Spleen (tissue), 7 donors: Measurements from ENCODE around the gene LSM14A.

Source experiments
- POLR2A ChIP-seq, 3 donors: fragments of 450-650 bp; IDR thresholded peaks; one replicate each; pipeline ENCODE4 v1.5.1; 2017; ENCODE audit warnings: antibody characterized with exemption in 3 of 3, mild to moderate bottlenecking in 1 of 3
- POLR2AphosphoS5 ChIP-seq, 3 donors: sonication (generic); formaldehyde crosslinking; IDR thresholded peaks; one replicate each; pipeline ENCODE4 v1.5.1; 2017; ENCODE audit warnings: antibody characterized with exemption in 3 of 3
- TF ChIP-seq, protein P1 (sequence below), 11 experiments: fragments of 200-600 bp in 7 of 11; fragments of 450-650 bp in 4 of 11; sonication (generic) in 4 of 11; IDR thresholded peaks in 8 of 11; conservative IDR thresholded peaks in 3 of 11; 1 replicate in 7 of 11; 2 replicates in 4 of 11; pipeline versions ENCODE4 v1.4.0 to v1.8.0; 2016 to 2021; ENCODE audit warnings: antibody characterized with exemption in 11 of 11, inconsistent platforms in 4 of 11, mild to moderate bottlenecking in 1 of 11
- donor health status: DM: no; HTN: no; CAD: no; lungs with moderate emphysema.
- donor health status: DM: no; HTN: no; CAD: no.
- donor health status: DM: no; HTN: no; CAD: no.

DNA sequence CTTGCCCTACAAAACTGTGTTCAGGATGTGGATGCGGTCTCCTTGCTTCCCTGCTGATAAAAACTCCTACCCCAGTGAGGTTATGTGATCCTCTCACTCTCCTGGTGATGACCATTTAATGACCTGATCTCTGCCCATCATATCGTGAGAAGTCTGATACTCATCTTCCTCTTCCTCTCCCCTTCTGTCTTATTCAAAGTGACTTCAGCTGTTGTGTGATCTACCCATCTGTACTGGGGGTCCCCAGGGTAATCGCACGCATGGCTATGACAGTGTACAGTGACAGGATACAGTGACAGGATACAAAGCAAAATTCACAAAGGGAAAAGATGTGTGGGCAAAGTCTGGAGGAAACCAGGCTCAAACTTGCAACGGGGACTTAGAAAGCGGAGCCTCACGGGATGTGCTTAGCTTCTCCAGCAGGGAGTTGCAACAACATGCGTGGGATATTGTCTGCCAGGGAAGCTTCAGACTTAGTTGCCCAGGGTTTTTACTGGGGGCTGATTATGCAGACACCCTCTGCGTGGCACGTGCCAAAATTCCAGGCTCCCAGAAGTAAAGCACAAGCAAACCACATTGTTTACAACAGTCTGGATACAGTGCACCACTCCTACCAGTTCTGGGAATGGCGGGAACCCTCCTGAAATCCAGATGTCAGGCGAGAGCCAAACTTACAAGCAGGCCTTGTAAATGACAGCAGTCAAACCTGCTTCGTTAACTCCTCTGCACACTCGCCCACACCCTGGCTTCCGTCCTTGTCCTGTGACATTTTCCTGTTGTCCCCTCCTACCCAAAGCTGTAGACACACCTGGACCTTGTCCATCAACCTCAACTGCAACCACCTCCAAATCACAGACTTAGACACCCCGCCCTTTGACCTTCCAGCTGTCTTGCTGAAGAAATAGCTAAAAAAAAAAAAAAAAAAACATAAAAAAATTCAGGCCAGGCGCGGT, 64.0 kb downstream of the LSM14A start:
- TF ChIP-seq, protein P1, sequence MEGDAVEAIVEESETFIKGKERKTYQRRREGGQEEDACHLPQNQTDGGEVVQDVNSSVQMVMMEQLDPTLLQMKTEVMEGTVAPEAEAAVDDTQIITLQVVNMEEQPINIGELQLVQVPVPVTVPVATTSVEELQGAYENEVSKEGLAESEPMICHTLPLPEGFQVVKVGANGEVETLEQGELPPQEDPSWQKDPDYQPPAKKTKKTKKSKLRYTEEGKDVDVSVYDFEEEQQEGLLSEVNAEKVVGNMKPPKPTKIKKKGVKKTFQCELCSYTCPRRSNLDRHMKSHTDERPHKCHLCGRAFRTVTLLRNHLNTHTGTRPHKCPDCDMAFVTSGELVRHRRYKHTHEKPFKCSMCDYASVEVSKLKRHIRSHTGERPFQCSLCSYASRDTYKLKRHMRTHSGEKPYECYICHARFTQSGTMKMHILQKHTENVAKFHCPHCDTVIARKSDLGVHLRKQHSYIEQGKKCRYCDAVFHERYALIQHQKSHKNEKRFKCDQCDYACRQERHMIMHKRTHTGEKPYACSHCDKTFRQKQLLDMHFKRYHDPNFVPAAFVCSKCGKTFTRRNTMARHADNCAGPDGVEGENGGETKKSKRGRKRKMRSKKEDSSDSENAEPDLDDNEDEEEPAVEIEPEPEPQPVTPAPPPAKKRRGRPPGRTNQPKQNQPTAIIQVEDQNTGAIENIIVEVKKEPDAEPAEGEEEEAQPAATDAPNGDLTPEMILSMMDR (IDR thresholded peaks at IDR 0.05 in 8 of 11, conservative IDR thresholded peaks at IDR 0.05 in 3 of 11) = no peak
- TF ChIP-seq POLR2A (IDR thresholded peaks at IDR 0.05) = no peak
- TF ChIP-seq POLR2AphosphoS5 (IDR thresholded peaks at IDR 0.05) = peak in 1 of 3 donors; percentile 10
